ENCODE results near the gene SPAG9.

DNA sequence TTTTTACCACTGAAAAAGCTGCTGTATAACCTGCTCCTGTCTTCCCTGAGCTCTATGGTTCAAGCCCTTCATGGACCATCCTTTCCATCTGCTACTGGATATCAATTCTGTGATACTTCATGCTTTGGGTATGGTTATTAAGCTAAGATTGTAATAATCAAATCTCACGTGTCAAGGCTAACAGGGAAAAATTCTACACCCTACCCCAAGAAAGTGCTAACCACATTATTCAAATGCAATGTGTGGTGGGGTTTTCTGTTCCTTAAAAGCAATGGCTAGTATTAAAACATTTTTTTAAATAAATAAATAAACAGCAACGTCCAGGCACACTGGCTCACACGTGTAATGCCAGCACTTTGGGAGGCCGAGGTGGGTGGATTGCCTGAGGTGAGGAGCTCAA is 65.9 kb downstream of the SPAG9 start:
- no peak for TF ChIP-seq CTCF (IDR thresholded peaks at IDR 0.05)
- TF ChIP-seq ZFX (IDR thresholded peaks at IDR 0.05; ENCODE audit: borderline replicate concordance), result no peak
